PC-9 (cell line): ENCODE results near the gene GMDS. TPM values are rescaled to one million over a fixed set of nuclear protein-coding genes. Genes with fewer than 3 reads are reported as not detected.

Experiments
- BruUV-seq: library from RNA; stranded (reverse); fragments of 400-500 nt; replicated peaks from 2 replicates; lab custom pipeline; 2021; lab: Mats Ljungman, UMichigan
- CTCF ChIA-PET: fragments of 300-600 bp; sonication (Branson Sonifier 250); formaldehyde crosslinking; loops from one replicate; lab custom pipeline; 2022; ENCODE audit warnings: antibody characterized with exemption; lab: Charles Lee
- POLR2A ChIA-PET: fragments of 300-600 bp; sonication (Branson Sonifier 250); formaldehyde crosslinking; loops from one replicate; lab custom pipeline; 2022; ENCODE audit warnings: antibody characterized with exemption; ENCODE audit not compliant: unreplicated experiment; lab: Charles Lee
- DNase-seq, 2 experiments: peaks; one replicate each; pipeline versions ENCODE4 v3.0.0 to v3.0.0-alpha.2; 2015 to 2022; ENCODE audit warnings: mixed read lengths in 1 of 2
- H2AFZ ChIP-seq: fragments of 200-600 bp; sonication (generic); 2 replicates; pipeline ENCODE4 v1.8.1; 2017; ENCODE audit warnings: antibody characterized with exemption
- H3F3A ChIP-seq: fragments of 200-600 bp; sonication (generic); 2 replicates; pipeline ENCODE4 v1.8.1; 2017; ENCODE audit warnings: antibody characterized with exemption, mild to moderate bottlenecking, low read depth; ENCODE audit not compliant: insufficient read depth
- H3K27ac ChIP-seq: fragments of 200-600 bp; sonication (generic); 2 replicates; pipeline ENCODE4 v1.6.1; 2016; ENCODE audit warnings: mixed run types
- H3K27me3 ChIP-seq: fragments of 200-600 bp; sonication (generic); 2 replicates; pipeline ENCODE4 v1.6.1; 2016; ENCODE audit warnings: low read depth, mixed run types; ENCODE audit not compliant: insufficient read depth
- H3K36me3 ChIP-seq: fragments of 200-600 bp; sonication (generic); 2 replicates; pipeline ENCODE4 v1.6.1; 2016; ENCODE audit warnings: low read depth, mixed run types
- H3K4me1 ChIP-seq: fragments of 200-600 bp; sonication (generic); replicated peaks from 2 replicates; pipeline ENCODE4 v1.6.1; 2016; ENCODE audit warnings: mixed run types; ENCODE audit not compliant: insufficient read depth
- H3K4me2 ChIP-seq: fragments of 200-600 bp; sonication (generic); 2 replicates; pipeline ENCODE4 v1.6.1; 2017; ENCODE audit warnings: mixed run types
- H3K4me3 ChIP-seq: fragments of 200-600 bp; sonication (generic); 2 replicates; pipeline ENCODE4 v1.6.1; 2016; ENCODE audit warnings: mixed run types
- H3K79me2 ChIP-seq: fragments of 200-600 bp; sonication (generic); 2 replicates; pipeline ENCODE4 v1.6.1; 2017; ENCODE audit warnings: low read depth, mixed run types
- H3K9me2 ChIP-seq: fragments of 200-600 bp; sonication (generic); 2 replicates; pipeline ENCODE4 v1.8.1; 2017; ENCODE audit warnings: mild to moderate bottlenecking; ENCODE audit not compliant: insufficient read depth
- H3K9me3 ChIP-seq: fragments of 200-600 bp; sonication (generic); 2 replicates; pipeline ENCODE4 v1.8.1; 2016; ENCODE audit warnings: low read depth; ENCODE audit not compliant: insufficient read depth
- H4K20me1 ChIP-seq: fragments of 200-600 bp; sonication (generic); 2 replicates; pipeline ENCODE4 v1.8.1; 2017; ENCODE audit not compliant: insufficient read depth
- CTCF ChIP-seq: fragments of 200-600 bp; sonication (generic); conservative IDR thresholded peaks from 2 replicates; pipeline ENCODE4 v1.6.1; 2017; ENCODE audit warnings: mixed run types, antibody characterized with exemption, mild to moderate bottlenecking, moderate library complexity
- EZH2 ChIP-seq: fragments of 200-600 bp; sonication (generic); IDR thresholded peaks from 2 replicates; pipeline ENCODE4 v1.8.0; 2017; ENCODE audit warnings: antibody characterized with exemption, low read depth
- intact Hi-C: fragments of 100-400 bp; cut with micrococcal nuclease; formaldehyde crosslinking; loops from one replicate; pipeline ENCODE4 v1.10.0; 2022; ENCODE audit not compliant: unreplicated experiment
- total RNA-seq: library from RNA; stranded (reverse); gene quantifications from 2 replicates; pipeline ENCODE4 v1.2.3, GENCODE V29; 2021

GMDS gene
- total RNA-seq, 1 experiment from 2014 or later: 30.1 TPM

- DNase-seq: no peak
- H3K9me3 ChIP-seq: no peaks in the 10 kb centered on the region
- H3K4me2 ChIP-seq: no peak overlapping the region
- peaks cover 24% of the 10 kb centered on the region for H3K4me1 ChIP-seq
- no peaks in the 10 kb centered on the region for H3K9me2 ChIP-seq
- no peaks in the 10 kb centered on the region for H3K36me3 ChIP-seq
- TF ChIP-seq EZH2: no peak
- no peak for TF ChIP-seq CTCF
- H4K20me1 ChIP-seq: no peaks in the 10 kb centered on the region
- no TSS peak for BruUV-seq
- no peak overlapping the region for H3K27ac ChIP-seq
- H3K79me2 ChIP-seq: no peaks in the 10 kb centered on the region
- CTCF ChIA-PET: no interaction called here
- POLR2A ChIA-PET: no interaction called here
- no peak overlapping the region for H3K4me3 ChIP-seq
- no peaks in the 10 kb centered on the region for H3K27me3 ChIP-seq
- intact Hi-C loops: no loop called here
- no peak overlapping the region for H2AFZ ChIP-seq
- peaks cover 8% of the 10 kb centered on the region; the same call in 1 of the 2 replicates for H3F3A ChIP-seq
Observed at GRCh38 chr6:2134554-2134953, 110.9 kb downstream of the GMDS start.

- ChIA-PET POLR2A (interaction anchor here (0.6 kb wide), 1 partner anchor 629 kb away, joined by 3 read pairs; no protein-coding TSS in a partner anchor), CTCF (no interaction called here)
- no peak overlapping the region for H3K4me2 ChIP-seq
- no peaks in the 10 kb centered on the region for H4K20me1 ChIP-seq
- H3K79me2 ChIP-seq: no peaks in the 10 kb centered on the region
- no TSS peak for BruUV-seq
- H3F3A ChIP-seq: peaks cover 8% of the 10 kb centered on the region; the same call in 1 of the 2 replicates
- TF ChIP-seq EZH2 (no peak), CTCF (no peak)
- no peak for DNase-seq
- H2AFZ ChIP-seq: no peak overlapping the region
- no peaks in the 10 kb centered on the region for H3K9me2 ChIP-seq
- H3K27me3 ChIP-seq: no peaks in the 10 kb centered on the region
- no peaks in the 10 kb centered on the region for H3K36me3 ChIP-seq
- no peak overlapping the region for H3K27ac ChIP-seq
- intact Hi-C loops: loop anchor here (1.0 kb wide), 1 partner anchor 62 kb away; no protein-coding TSS in a partner anchor
- H3K4me3 ChIP-seq: no peak overlapping the region
- H3K9me3 ChIP-seq: no peaks in the 10 kb centered on the region
- H3K4me1 ChIP-seq: peaks cover 24% of the 10 kb centered on the region
Observed at GRCh38 chr6:2133716-2134310, 111.6 kb downstream of the GMDS start.

- ChIA-PET POLR2A (interaction anchor here (0.6 to 0.7 kb wide), 2 partner anchors 41 to 215 kb away, joined by 4 to 5 read pairs; no protein-coding TSS in a partner anchor), CTCF (no interaction called here)
- BruUV-seq: no TSS peak
- Histone ChIP-seq H3K36me3 (no peaks in the 10 kb centered on the region), H3K79me2 (no peaks in the 10 kb centered on the region), H3F3A (peaks cover 8% of the 10 kb centered on the region; the same call in 1 of the 2 replicates), H3K4me1 (peaks cover 24% of the 10 kb centered on the region), H3K9me3 (no peaks in the 10 kb centered on the region), H4K20me1 (no peaks in the 10 kb centered on the region), H2AFZ (no peak overlapping the region), H3K27ac (peak overlapping the region; percentile 28; the same call in 1 of the 2 replicates), H3K4me3 (no peak overlapping the region), H3K27me3 (no peaks in the 10 kb centered on the region), H3K9me2 (no peaks in the 10 kb centered on the region), H3K4me2 (peak overlapping the region; percentile 36; the same call in 1 of the 2 replicates)
- no peak for TF ChIP-seq CTCF
- no peak for TF ChIP-seq EZH2
- intact Hi-C loops: loop anchor here (1.0 kb wide), 1 partner anchor 63 kb away; no protein-coding TSS in a partner anchor
- no peak for DNase-seq
Observed at GRCh38 chr6:2132916-2133315, 112.5 kb downstream of the GMDS start.
